Tongue (tissue), 2 donors: ENCODE results near the gene TMEM108. TPM values are rescaled to one million over a fixed set of nuclear protein-coding genes. Genes with fewer than 3 reads are reported as not detected.

Experiments
- DNase-seq: peaks from one replicate; pipeline ENCODE4 v3.0.0-alpha.2; 2015
- total RNA-seq: library from RNA; depleted of rRNA; stranded (reverse); fragments of >200 nt; gene quantifications from one replicate; pipeline ENCODE4 v1.2.3, GENCODE V29; 2014

TMEM108 gene
- total RNA-seq, 1 donor from 2014 or later: 4.6 TPM

- no peak for DNase-seq
These were observed 387.0 kb downstream of the TMEM108 start for GRCh38 chr3:133424937-133425869.

- no peak for DNase-seq
These were observed 387.7 kb downstream of the TMEM108 start for GRCh38 chr3:133425898-133426297.

- no peak for DNase-seq
These were observed 388.5 kb downstream of the TMEM108 start for GRCh38 chr3:133426721-133427120.

- no peak for DNase-seq
These were observed 390.4 kb downstream of the TMEM108 start for GRCh38 chr3:133428552-133428951.

- DNase-seq: no peak
These were observed 390.9 kb downstream of the TMEM108 start for GRCh38 chr3:133429063-133429462.

- DNase-seq: no peak
These were observed 401.4 kb downstream of the TMEM108 start for GRCh38 chr3:133439563-133439962.

GRCh38 chr3:133440652-133441051, 402.5 kb downstream of the TMEM108 start:
- DNase-seq: peak; percentile 54

- no peak for DNase-seq
These were observed 403.7 kb downstream of the TMEM108 start for GRCh38 chr3:133441867-133442270.

GRCh38 chr3:133442518-133442917, 404.3 kb downstream of the TMEM108 start:
- no peak for DNase-seq

GRCh38 chr3:133443649-133444422, 405.6 kb downstream of the TMEM108 start:
- no peak for DNase-seq

GRCh38 chr3:133444423-133444774, 406.2 kb downstream of the TMEM108 start:
- no peak for DNase-seq

- no peak for DNase-seq
These were observed 406.9 kb downstream of the TMEM108 start for GRCh38 chr3:133445108-133445507.
